ENCODE results near the gene ELAVL4.

- TF ChIP-seq CTCF (IDR thresholded peaks at IDR 0.05) = no peak
- no peak for TF ChIP-seq POLR2A (IDR thresholded peaks at IDR 0.05)
These were observed 123.6 kb downstream of the ELAVL4 start for GRCh38 chr1:50232336-50232735.

Data from adrenal gland (tissue), 5 donors.